ENCODE results near the gene ARTN.
A peak's percentile ranks its signal among the peaks of the same experiment; 100 is the strongest.

ARTN gene

DNA sequence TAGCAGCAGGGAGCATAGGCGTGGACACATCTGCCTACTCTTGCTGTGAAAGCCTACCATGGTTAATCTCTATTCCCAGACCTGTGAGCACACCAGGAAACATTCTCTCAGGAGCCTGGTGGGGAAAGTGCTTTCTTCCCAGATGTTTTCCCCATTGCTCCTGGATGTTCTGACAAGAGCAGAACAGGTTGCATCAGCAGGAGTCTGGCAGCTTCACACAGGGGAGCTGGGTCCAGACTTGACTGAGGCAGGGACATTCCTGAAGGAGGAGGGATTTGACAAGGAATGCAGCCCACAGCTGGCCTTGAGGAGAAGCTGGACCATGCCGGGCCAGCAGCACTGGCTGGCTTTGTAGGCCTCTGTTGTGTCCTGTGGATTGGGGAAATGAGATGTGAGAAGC is 21.0 kb upstream of the ARTN start:
- no peak for DNase-seq (ENCODE audit: insufficient read length, low spot score)
- TF ChIP-seq POLR2A (IDR thresholded peaks at IDR 0.05; ENCODE audit: low read depth, low read length), result no peak
- FAIRE-seq, result no peak

- no peak for TF ChIP-seq POLR2A (IDR thresholded peaks at IDR 0.05; ENCODE audit: low read depth, low read length)
- FAIRE-seq (no peak), DNase-seq (ENCODE audit: insufficient read length, low spot score) (no peak)
Observed at GRCh38 chr1:43913051-43913501, 20.5 kb upstream of the ARTN start.

GRCh38 chr1:43913666-43914360 is 19.8 kb upstream of the ARTN start:
- no peak for TF ChIP-seq POLR2A (IDR thresholded peaks at IDR 0.05; ENCODE audit: low read depth, low read length)
- DNase-seq (ENCODE audit: insufficient read length, low spot score) (no peak), FAIRE-seq (no peak)

- FAIRE-seq, result no peak
- DNase-seq (ENCODE audit: insufficient read length, low spot score), result no peak
- no peak for TF ChIP-seq POLR2A (IDR thresholded peaks at IDR 0.05; ENCODE audit: low read depth, low read length)
Observed at GRCh38 chr1:43914576-43915525, 18.8 kb upstream of the ARTN start.

GRCh38 chr1:43919906-43920305 is 13.7 kb upstream of the ARTN start:
- FAIRE-seq (no peak), DNase-seq (ENCODE audit: insufficient read length, low spot score) (no peak)
- TF ChIP-seq POLR2A (IDR thresholded peaks at IDR 0.05; ENCODE audit: low read depth, low read length), result no peak

GRCh38 chr1:43921022-43921421 is 12.6 kb upstream of the ARTN start:
- DNase-seq (ENCODE audit: insufficient read length, low spot score) (no peak), FAIRE-seq (no peak)
- no peak for TF ChIP-seq POLR2A (IDR thresholded peaks at IDR 0.05; ENCODE audit: low read depth, low read length)

DNA sequence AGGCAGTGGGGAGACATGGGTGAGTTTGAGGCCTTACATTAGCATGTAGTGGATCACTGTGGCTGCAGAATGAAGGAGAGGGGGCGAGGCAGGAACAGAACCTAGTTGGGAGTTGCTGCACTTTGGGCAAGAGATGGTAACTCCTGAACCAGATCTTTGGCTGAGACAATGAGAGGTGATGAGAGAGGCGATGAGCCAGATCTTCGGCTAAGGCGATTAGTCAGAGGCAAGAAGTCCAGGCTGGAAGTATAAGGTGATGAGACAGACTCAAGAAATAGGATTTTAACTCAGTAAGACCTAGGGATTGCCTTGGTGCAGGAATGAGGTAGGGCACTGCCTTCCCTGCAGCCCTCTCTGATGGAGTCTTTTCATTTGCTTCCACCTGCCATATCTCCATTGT is 9.1 kb upstream of the ARTN start:
- TF ChIP-seq POLR2A (IDR thresholded peaks at IDR 0.05; ENCODE audit: low read depth, low read length), result no peak
- no peak for DNase-seq (ENCODE audit: insufficient read length, low spot score)
- FAIRE-seq, result no peak

GRCh38 chr1:43925846-43926245 is 7.8 kb upstream of the ARTN start:
- DNase-seq (ENCODE audit: insufficient read length, low spot score), result no peak
- no peak for TF ChIP-seq POLR2A (IDR thresholded peaks at IDR 0.05; ENCODE audit: low read depth, low read length)
- no peak for FAIRE-seq

GRCh38 chr1:43930168-43930948 is 3.2 kb upstream of the ARTN start:
- DNase-seq (ENCODE audit: insufficient read length, low spot score), result no peak

DNA sequence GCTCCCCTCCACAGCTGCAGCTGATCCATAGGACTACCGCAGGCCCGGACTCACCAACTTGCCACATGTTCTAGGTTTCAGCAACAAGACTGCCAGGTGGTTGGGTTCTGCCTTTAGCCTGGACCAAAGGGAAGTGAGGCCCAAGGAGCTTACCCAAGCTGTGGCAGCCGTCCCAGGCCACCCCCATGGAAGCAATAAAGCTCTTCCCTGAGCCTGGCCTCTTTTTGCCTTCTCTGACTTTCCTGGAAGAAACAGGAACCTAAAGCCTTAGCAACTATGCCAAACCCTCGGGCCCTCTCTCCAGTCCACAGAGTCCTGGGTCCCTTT is 2.7 kb upstream of the ARTN start:
- FAIRE-seq (no peak), DNase-seq (ENCODE audit: insufficient read length, low spot score) (no peak)
- TF ChIP-seq POLR2A (IDR thresholded peaks at IDR 0.05; ENCODE audit: low read depth, low read length), result no peak

More at GRCh38 chr1:43930168-43930948, 3.2 kb upstream of the ARTN start:
- TF ChIP-seq POLR2A (IDR thresholded peaks at IDR 0.05; ENCODE audit: low read depth, low read length), result no peak
- FAIRE-seq, result no peak

DNA sequence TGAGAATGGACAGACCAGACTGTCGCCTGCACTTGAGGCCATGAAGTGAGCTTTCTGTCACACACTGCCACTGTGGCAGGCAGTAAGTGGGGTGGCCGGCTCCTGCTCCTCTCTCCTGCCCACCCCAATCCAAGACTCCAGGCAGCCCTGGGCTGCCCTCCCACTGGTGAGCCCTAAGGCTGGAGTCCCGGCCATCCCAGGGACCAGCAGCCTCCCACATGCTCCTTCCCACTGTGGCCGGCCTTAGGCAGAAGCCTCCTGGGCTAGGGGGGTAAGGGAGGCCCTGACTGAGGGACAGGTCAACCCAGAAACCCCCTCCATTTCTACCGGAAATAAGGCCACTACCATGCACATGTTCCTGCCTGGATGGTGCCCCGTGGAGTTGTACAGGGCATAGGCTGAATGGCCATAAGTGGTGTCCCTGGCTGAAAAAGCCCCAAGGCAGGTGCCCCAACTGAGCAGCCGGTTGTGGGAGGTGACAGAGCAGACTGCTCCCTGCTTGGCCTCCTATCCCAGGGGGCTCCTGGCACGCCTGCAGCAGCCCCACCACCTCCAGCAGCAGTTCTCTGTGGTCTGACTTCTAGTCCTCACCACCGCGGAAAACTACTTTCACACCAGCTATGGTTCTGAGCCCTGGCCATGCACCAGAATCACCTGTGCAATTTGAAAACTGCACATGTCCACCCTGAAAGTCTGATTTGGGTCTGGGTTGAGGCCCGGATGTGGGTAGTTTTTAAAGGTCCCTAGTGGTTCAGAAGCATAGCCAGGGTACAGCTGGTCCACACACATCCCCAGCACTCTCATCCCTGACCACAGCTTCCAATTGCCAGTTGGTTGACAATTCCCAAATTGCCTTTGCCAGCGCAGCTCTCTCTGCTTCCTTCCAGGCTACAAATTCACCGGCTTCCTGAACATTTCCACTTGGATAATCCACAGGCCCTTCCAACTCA is 1.6 kb upstream of the ARTN start:
- FAIRE-seq (no peak), DNase-seq (ENCODE audit: insufficient read length, low spot score) (no peak)
- TF ChIP-seq POLR2A (IDR thresholded peaks at IDR 0.05; ENCODE audit: low read depth, low read length), result no peak

- FAIRE-seq (no peak), DNase-seq (ENCODE audit: insufficient read length, low spot score) (peak; percentile 76)
- TF ChIP-seq POLR2A (IDR thresholded peaks at IDR 0.05; ENCODE audit: low read depth, low read length), result no peak
Observed at GRCh38 chr1:43932786-43933385, 715 bp upstream of the ARTN start.
